Keratinocyte (primary cell): ENCODE results near the gene EPHB1. TPM values are rescaled to one million over a fixed set of nuclear protein-coding genes. Genes with fewer than 3 reads are reported as not detected.

Experiments
- DNase-seq: peaks from one replicate; pipeline ENCODE4 v3.0.0-alpha.2; 2011; ENCODE audit warnings: low read depth, missing footprints, low spot score
- FAIRE-seq: peaks from 2 replicates; lab custom pipeline; 2011; peaks lifted over from hg19 to GRCh38; lab: Jason Lieb, UNC
- H2AFZ ChIP-seq: 2 replicates; pipeline ENCODE4 v1.6.0; 2012; ENCODE audit warnings: low read length, control low read depth, inconsistent platforms; ENCODE audit not compliant: control insufficient read depth
- H3K27ac ChIP-seq: 2 replicates; pipeline ENCODE4 v1.5.1; 2011; ENCODE audit warnings: low read length; ENCODE audit not compliant: control insufficient read depth, insufficient read depth
- H3K27me3 ChIP-seq: 3 replicates; pipeline ENCODE4 v1.6.0; 2011; ENCODE audit warnings: low read length; ENCODE audit not compliant: control insufficient read depth, insufficient read depth; ENCODE audit errors: extremely low read depth
- H3K36me3 ChIP-seq, 2 experiments: 2 replicates in 1 of 2; 3 replicates in 1 of 2; pipeline ENCODE4 v1.5.1; 2011; ENCODE audit warnings: low read length in 2 of 2, mild to moderate bottlenecking in 1 of 2; ENCODE audit not compliant: control insufficient read depth in 2 of 2, insufficient read depth in 2 of 2; ENCODE audit errors: extremely low read depth in 1 of 2
- H3K4me1 ChIP-seq: 3 replicates; pipeline ENCODE4 v1.5.1; 2011; ENCODE audit warnings: low read length; ENCODE audit not compliant: control insufficient read depth, insufficient read depth; ENCODE audit errors: extremely low read depth
- H3K4me2 ChIP-seq: 3 replicates; pipeline ENCODE4 v1.6.0; 2011; ENCODE audit warnings: low read depth, low read length; ENCODE audit not compliant: control insufficient read depth, insufficient read depth; ENCODE audit errors: extremely low read depth
- H3K4me3 ChIP-seq, 3 experiments: fragments of 200-600 bp in 1 of 3; sonication (generic) in 1 of 3; 2 replicates in 2 of 3; 3 replicates in 1 of 3; pipeline ENCODE4 v1.5.1; 2011 to 2016; ENCODE audit warnings: low read length in 3 of 3, mild to moderate bottlenecking in 3 of 3, control low read depth in 2 of 3, inconsistent platforms in 1 of 3, low read depth in 1 of 3, mixed read lengths in 1 of 3, mixed run types in 1 of 3, moderate library complexity in 1 of 3; ENCODE audit not compliant: control insufficient read depth in 2 of 3, insufficient read depth in 2 of 3; ENCODE audit errors: extremely low read depth in 1 of 3
- H3K79me2 ChIP-seq: 2 replicates; pipeline ENCODE4 v1.6.0; 2012; ENCODE audit warnings: low read length; ENCODE audit not compliant: control insufficient read depth, insufficient read depth
- H3K9ac ChIP-seq: 3 replicates; pipeline ENCODE4 v1.6.0; 2011; ENCODE audit warnings: low read length; ENCODE audit not compliant: control insufficient read depth, insufficient read depth; ENCODE audit errors: extremely low read depth
- H3K9me1 ChIP-seq: 3 replicates; pipeline ENCODE4 v1.6.0; 2011; ENCODE audit warnings: low read length; ENCODE audit not compliant: control insufficient read depth, insufficient read depth; ENCODE audit errors: extremely low read depth
- H3K9me3 ChIP-seq: 2 replicates; pipeline ENCODE4 v1.5.1; 2012; ENCODE audit warnings: low read depth, low read length; ENCODE audit not compliant: control insufficient read depth
- H4K20me1 ChIP-seq: 3 replicates; pipeline ENCODE4 v1.6.0; 2011; ENCODE audit warnings: low read length; ENCODE audit not compliant: control insufficient read depth, insufficient read depth; ENCODE audit errors: extremely low read depth
- CTCF ChIP-seq, 3 experiments: IDR thresholded peaks in 1 of 3; conservative IDR thresholded peaks in 1 of 3; optimal IDR thresholded peaks in 1 of 3; 2 replicates in 2 of 3; 3 replicates in 1 of 3; pipeline versions ENCODE3 to v1.5.1; 2011; ENCODE audit warnings: low read length in 3 of 3, mild to moderate bottlenecking in 3 of 3, moderate library complexity in 2 of 3, control low read depth in 1 of 3, inconsistent platforms in 1 of 3; ENCODE audit not compliant: insufficient read depth in 2 of 3; ENCODE audit errors: extremely low read depth in 1 of 3
- EZH2 ChIP-seq: IDR thresholded peaks from one replicate; pipeline ENCODE4 v1.6.1; 2012; ENCODE audit warnings: inconsistent platforms, mild to moderate bottlenecking, low read length, moderate library complexity
- dilution Hi-C: fragments of 300-500 bp; cut with MboI; formaldehyde crosslinking; loops from one replicate; pipeline ENCODE4 v1.7.0; 2020; ENCODE audit warnings: low sequenced_read_pairs; ENCODE audit not compliant: extremely low pct_ligation_motif_present
- polyA plus RNA-seq, 5 experiments: library from polyadenylated mRNA; depleted of rRNA in 3 of 5; stranded (reverse) in 3 of 5; stranded (forward) in 1 of 5; unstranded in 1 of 5; fragments of >200 nt; gene quantifications; 1 replicate in 1 of 5; 2 replicates in 3 of 5; 3 replicates in 1 of 5; pipeline versions ENCODE4 v1.2.1 to v1.2.3, GENCODE V29; 2011 to 2012; ENCODE audit warnings: missing spikeins in 2 of 5, low read depth in 1 of 5, low replicate concordance in 1 of 5
- small RNA-seq, 3 experiments: library from RNA; depleted of rRNA; stranded (forward); fragments of <200 nt; gene quantifications; one replicate each; pipeline ENCODE3, GENCODE V24; 2012; ENCODE audit warnings: low read depth in 3 of 3, low replicate concordance in 1 of 3; ENCODE audit not compliant: insufficient read length in 3 of 3

The EPHB1 gene
- polyA plus RNA-seq, 1 donor (not counting 4 experiments of a cell fraction or from before 2014, with no cell fraction given) = 0.01 TPM

DNA sequence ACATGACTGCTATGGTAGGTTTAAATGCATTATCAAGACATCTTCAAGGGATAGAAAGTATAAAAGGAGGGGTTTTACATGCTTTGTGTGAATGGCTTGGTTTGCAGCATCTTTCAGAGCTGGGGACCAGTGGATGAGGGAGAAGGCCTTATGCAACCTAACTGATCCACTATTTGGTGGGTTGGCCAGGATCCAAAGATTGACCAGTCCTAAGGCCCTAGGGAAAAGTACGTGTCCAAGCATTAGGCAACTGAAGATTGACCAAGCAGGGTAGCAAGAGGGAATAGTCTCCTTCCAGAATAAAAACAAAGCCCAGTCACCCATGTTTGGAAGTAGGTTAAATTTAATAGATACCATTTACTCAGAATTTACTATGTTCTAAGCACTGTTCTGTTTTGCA is 509.3 kb downstream of the EPHB1 start:
- Histone ChIP-seq H3K27ac (no peak overlapping the region), H3K4me2 (no peak overlapping the region), H2AFZ (no peak overlapping the region), H3K9me1 (no peaks in the 10 kb centered on the region), H3K79me2 (no peaks in the 10 kb centered on the region), H3K36me3 (no peaks in the 10 kb centered on the region), H3K9me3 (no peaks in the 10 kb centered on the region), H3K9ac (no peak overlapping the region), H3K4me1 (no peaks in the 10 kb centered on the region), H3K27me3 (no peaks in the 10 kb centered on the region), H3K4me3 (no peak overlapping the region), H4K20me1 (no peaks in the 10 kb centered on the region)
- TF ChIP-seq CTCF (optimal IDR thresholded peaks at IDR 0.05 in 1 of 3, IDR thresholded peaks at IDR 0.05 in 1 of 3, conservative IDR thresholded peaks at IDR 0.05 in 1 of 3; ENCODE audit: extremely low read depth in 1 of 3, insufficient read depth in 2 of 3, low read length in 3 of 3) (no peak), EZH2 (no peak)
- dilution Hi-C loops = no loop called here
- DNase-seq (no peak), FAIRE-seq (no peak)

Small RNA genes lying within 50 kb of the gene (small RNA-seq; reads per million reads assigned to genes)
- gene RNA5SP141 (1.3 to 2.0 (median 1.3) reads per million in 3 experiments), gene RNU6-1174P (0 reads per million in 3 experiments)

Other genes starting within 250 kb of the EPHB1 start
- 0.02 to 0.03 TPM in 2 of 3 replicates, not detected in the other for gene KY, start 144.2 kb upstream of the EPHB1 start, polyA plus RNA-seq